Activated B cell treated with CpG ODN at 0.5 μM for 24 hours (primary cell): ENCODE measurements around the gene RTTN. TPM values are rescaled to one million over a fixed set of nuclear protein-coding genes. Genes with fewer than 3 reads are reported as not detected.

Source experiments
- ATAC-seq: fragments of 200-7000 bp; cut with Tn5 transposase; one replicate; pipeline ENCODE4 v1.10.0; 2021; ENCODE audit warnings: low read depth, mild to moderate bottlenecking, moderate library complexity
- CTCF ChIA-PET: fragments of 350-600 bp; sonication (Branson Sonifier 250); formaldehyde crosslinking; loops from one replicate; lab custom pipeline; 2021; ENCODE audit warnings: antibody characterized with exemption; lab: Charles Lee
- POLR2A ChIA-PET: fragments of 350-600 bp; sonication (Branson Sonifier 250); formaldehyde crosslinking; loops from one replicate; lab custom pipeline; 2021; ENCODE audit warnings: antibody characterized with exemption; lab: Charles Lee
- DNase-seq: peaks from one replicate; pipeline ENCODE4 v3.0.0; 2022
- H3K27ac Mint-ChIP-seq: one replicate; pipeline ENCODE4 v1.8.0; 2020; ENCODE audit warnings: mixed read lengths
- H3K27me3 Mint-ChIP-seq: one replicate; pipeline ENCODE4 v1.8.0; 2021; ENCODE audit warnings: mixed read lengths
- H3K36me3 Mint-ChIP-seq: one replicate; pipeline ENCODE4 v1.8.0; 2021; ENCODE audit warnings: low read depth, mixed read lengths
- H3K4me1 Mint-ChIP-seq: one replicate; pipeline ENCODE4 v1.8.0; 2021; ENCODE audit warnings: mixed read lengths
- H3K4me3 Mint-ChIP-seq: one replicate; pipeline ENCODE4 v1.8.0; 2020; ENCODE audit warnings: mild to moderate bottlenecking, mixed read lengths
- H3K9me3 Mint-ChIP-seq: one replicate; pipeline ENCODE4 v1.8.0; 2020; ENCODE audit warnings: mixed read lengths
- intact Hi-C: fragments of 100-400 bp; cut with micrococcal nuclease; formaldehyde crosslinking; loops from one replicate; pipeline ENCODE4 v1.15.1; 2024
- total RNA-seq: library from RNA; stranded (reverse); gene quantifications from 2 replicates; pipeline ENCODE4 v1.2.3, GENCODE V29; 2022
- TF ChIP-seq, protein P1 (sequence below): fragments of 200-600 bp; IDR thresholded peaks from one replicate; pipeline ENCODE4 v1.8.0; 2022; ENCODE audit warnings: antibody characterized with exemption, mild to moderate bottlenecking

RTTN gene
- total RNA-seq, 1 donor from 2014 or later: 25.9 TPM

- POLR2A ChIA-PET: no interaction called here
Measured at GRCh38 chr18:70082430-70082829, 123.1 kb downstream of the RTTN start.

DNA sequence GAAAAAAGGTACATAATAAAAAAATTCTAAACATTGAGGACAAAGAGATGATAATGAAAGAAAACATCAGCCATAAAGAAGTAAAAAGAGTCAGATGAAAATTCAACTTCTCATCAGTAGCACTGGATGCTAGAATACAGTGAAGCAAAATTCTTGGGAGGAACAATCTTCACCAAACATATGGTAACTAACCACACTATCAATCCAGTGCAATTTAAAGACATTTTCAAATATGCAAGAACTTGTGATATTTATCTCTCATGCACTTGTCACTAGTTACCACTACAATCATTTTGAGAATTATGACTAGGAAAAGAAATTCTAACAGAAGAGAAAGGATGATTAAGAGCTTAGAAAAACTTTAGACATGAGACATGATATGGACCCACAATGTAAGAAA is 127.4 kb downstream of the RTTN start:
- Mint-ChIP-seq H3K4me1 (no peaks in the 10 kb centered on the region), H3K36me3 (peaks cover 46% of the 10 kb centered on the region), H3K27me3 (no peaks in the 10 kb centered on the region), H3K27ac (no peak overlapping the region), H3K4me3 (no peak overlapping the region), H3K9me3 (no peaks in the 10 kb centered on the region)
- ChIA-PET POLR2A (no interaction called here), CTCF (no interaction called here)
- no peak for ATAC-seq
- intact Hi-C loops: no loop called here
- DNase-seq: no peak
- TF ChIP-seq, protein P1, sequence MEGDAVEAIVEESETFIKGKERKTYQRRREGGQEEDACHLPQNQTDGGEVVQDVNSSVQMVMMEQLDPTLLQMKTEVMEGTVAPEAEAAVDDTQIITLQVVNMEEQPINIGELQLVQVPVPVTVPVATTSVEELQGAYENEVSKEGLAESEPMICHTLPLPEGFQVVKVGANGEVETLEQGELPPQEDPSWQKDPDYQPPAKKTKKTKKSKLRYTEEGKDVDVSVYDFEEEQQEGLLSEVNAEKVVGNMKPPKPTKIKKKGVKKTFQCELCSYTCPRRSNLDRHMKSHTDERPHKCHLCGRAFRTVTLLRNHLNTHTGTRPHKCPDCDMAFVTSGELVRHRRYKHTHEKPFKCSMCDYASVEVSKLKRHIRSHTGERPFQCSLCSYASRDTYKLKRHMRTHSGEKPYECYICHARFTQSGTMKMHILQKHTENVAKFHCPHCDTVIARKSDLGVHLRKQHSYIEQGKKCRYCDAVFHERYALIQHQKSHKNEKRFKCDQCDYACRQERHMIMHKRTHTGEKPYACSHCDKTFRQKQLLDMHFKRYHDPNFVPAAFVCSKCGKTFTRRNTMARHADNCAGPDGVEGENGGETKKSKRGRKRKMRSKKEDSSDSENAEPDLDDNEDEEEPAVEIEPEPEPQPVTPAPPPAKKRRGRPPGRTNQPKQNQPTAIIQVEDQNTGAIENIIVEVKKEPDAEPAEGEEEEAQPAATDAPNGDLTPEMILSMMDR: no peak

More at GRCh38 chr18:70082430-70082829, 123.1 kb downstream of the RTTN start:
- CTCF ChIA-PET: no interaction called here
- no peak for ATAC-seq
- peaks cover 42% of the 10 kb centered on the region for H3K36me3 Mint-ChIP-seq
- intact Hi-C loops: loop anchor here (10.0 kb wide), 1 partner anchor 1368 kb away; the partner anchor contains the start of gene TMX3
- no peaks in the 10 kb centered on the region for H3K27me3 Mint-ChIP-seq
- no peaks in the 10 kb centered on the region for H3K4me1 Mint-ChIP-seq
- TF ChIP-seq, protein P1: no peak
- no peak for DNase-seq
- no peaks in the 10 kb centered on the region for H3K9me3 Mint-ChIP-seq
- no peak overlapping the region for H3K4me3 Mint-ChIP-seq
- H3K27ac Mint-ChIP-seq: no peak overlapping the region

- Mint-ChIP-seq H3K9me3 (no peaks in the 10 kb centered on the region), H3K4me1 (no peaks in the 10 kb centered on the region), H3K27ac (no peak overlapping the region), H3K27me3 (no peaks in the 10 kb centered on the region), H3K4me3 (no peak overlapping the region), H3K36me3 (peaks cover 40% of the 10 kb centered on the region)
- TF ChIP-seq, protein P1: no peak
- DNase-seq (no peak), ATAC-seq (no peak)
- CTCF ChIA-PET: no interaction called here
- intact Hi-C loops: no loop called here
- POLR2A ChIA-PET: no interaction called here
Measured at GRCh38 chr18:70075906-70076305, 129.6 kb downstream of the RTTN start.

DNA sequence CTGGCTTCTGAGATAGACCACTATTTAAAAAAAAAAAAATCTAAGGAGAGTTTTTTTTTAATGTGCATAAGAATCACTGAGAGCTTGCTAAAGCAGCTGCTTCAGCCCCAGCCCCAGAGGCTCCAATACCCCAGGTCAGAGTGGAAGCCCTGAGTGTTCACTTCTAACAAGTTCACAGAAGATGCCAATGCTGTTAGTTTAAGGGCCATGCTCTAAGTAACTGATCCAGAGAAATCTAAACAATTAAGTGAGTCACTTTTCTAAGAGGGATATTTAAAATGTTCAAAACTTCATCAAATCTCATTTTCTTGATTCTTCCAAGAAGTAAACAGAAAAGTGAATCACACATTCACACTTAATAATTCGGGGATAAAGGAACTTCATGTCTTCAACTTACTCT is 131.4 kb downstream of the RTTN start:
- TF ChIP-seq, protein P1: no peak
- DNase-seq (no peak), ATAC-seq (no peak)
- Mint-ChIP-seq H3K9me3 (no peaks in the 10 kb centered on the region), H3K36me3 (peaks cover 32% of the 10 kb centered on the region), H3K4me1 (no peaks in the 10 kb centered on the region), H3K27ac (no peak overlapping the region), H3K4me3 (no peak overlapping the region), H3K27me3 (no peaks in the 10 kb centered on the region)
- POLR2A ChIA-PET: no interaction called here
- intact Hi-C loops: no loop called here
- CTCF ChIA-PET: no interaction called here

DNA sequence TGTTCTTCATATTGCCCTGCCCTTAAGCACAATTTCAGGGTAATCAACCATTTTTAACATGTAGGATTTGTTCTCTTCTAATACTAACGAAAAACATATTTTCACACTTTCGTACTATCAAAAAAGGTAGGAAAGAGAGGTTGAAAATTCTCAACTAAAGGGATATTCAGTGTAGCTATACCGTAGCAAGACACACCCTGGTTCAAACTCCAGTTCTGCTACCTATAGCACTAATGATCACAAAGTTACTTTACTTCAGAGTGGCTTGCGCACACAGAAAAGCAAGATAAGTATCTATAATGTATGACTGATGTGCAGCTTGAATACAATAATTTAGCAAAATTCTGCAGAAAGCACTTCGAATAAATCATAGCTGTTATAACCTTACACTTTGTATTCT is 132.1 kb downstream of the RTTN start:
- POLR2A ChIA-PET: no interaction called here
- Mint-ChIP-seq H3K9me3 (no peaks in the 10 kb centered on the region), H3K36me3 (peaks cover 39% of the 10 kb centered on the region), H3K27me3 (no peaks in the 10 kb centered on the region), H3K4me1 (no peaks in the 10 kb centered on the region), H3K27ac (no peak overlapping the region), H3K4me3 (no peak overlapping the region)
- DNase-seq (no peak), ATAC-seq (no peak)
- TF ChIP-seq, protein P1: no peak
- CTCF ChIA-PET: interaction anchor here (0.6 kb wide), 1 partner anchor 59 kb away, joined by 3 read pairs; no protein-coding TSS in a partner anchor
- intact Hi-C loops: no loop called here
